Right atrium auricular region (tissue), 2 donors: ENCODE results near the gene WFDC9. TPM values are rescaled to one million over a fixed set of nuclear protein-coding genes. Genes with fewer than 3 reads are reported as not detected.

Experiments used
- DNase-seq: peaks from one replicate; pipeline ENCODE4 v3.0.0-alpha.2; 2019; ENCODE audit warnings: low spot score
- H3K27ac ChIP-seq, 2 donors: fragments of 200-600 bp; sonication (generic); 1 replicate in 1 of 2; 2 replicates in 1 of 2; pipeline ENCODE4 v1.5.1; 2016 to 2019
- H3K27me3 ChIP-seq, 2 donors: fragments of 200-600 bp; sonication (generic); one replicate each; pipeline versions ENCODE4 v1.5.1 to v1.6.0; 2017 to 2019
- H3K36me3 ChIP-seq: fragments of 200-600 bp; sonication (generic); one replicate; pipeline ENCODE4 v1.5.1; 2016
- H3K4me1 ChIP-seq, 2 donors: fragments of 200-600 bp; sonication (generic); one replicate each; pipeline versions ENCODE4 v1.5.1 to v1.6.0; 2017 to 2019
- H3K4me3 ChIP-seq, 2 donors: fragments of 200-600 bp; sonication (generic); 1 replicate in 1 of 2; 2 replicates in 1 of 2; pipeline ENCODE4 v1.5.1; 2017 to 2019; ENCODE audit warnings: mild to moderate bottlenecking in 1 of 2, moderate library complexity in 1 of 2
- H3K9me3 ChIP-seq, 2 donors: fragments of 200-600 bp; sonication (generic); one replicate each; pipeline ENCODE4 v1.5.1; 2019
- CTCF ChIP-seq, 2 donors: fragments of 200-600 bp; sonication (generic); IDR thresholded peaks; one replicate each; pipeline ENCODE4 v1.5.1; 2019; ENCODE audit warnings: antibody characterized with exemption in 2 of 2
- total RNA-seq, 2 donors: library from RNA; depleted of rRNA; stranded (reverse); fragments of >200 nt; gene quantifications; one replicate each; pipeline ENCODE4 v1.1.0, GENCODE V29; 2016

Gene WFDC9
- total RNA-seq, 2 donors from 2014 or later = not detected

DNA sequence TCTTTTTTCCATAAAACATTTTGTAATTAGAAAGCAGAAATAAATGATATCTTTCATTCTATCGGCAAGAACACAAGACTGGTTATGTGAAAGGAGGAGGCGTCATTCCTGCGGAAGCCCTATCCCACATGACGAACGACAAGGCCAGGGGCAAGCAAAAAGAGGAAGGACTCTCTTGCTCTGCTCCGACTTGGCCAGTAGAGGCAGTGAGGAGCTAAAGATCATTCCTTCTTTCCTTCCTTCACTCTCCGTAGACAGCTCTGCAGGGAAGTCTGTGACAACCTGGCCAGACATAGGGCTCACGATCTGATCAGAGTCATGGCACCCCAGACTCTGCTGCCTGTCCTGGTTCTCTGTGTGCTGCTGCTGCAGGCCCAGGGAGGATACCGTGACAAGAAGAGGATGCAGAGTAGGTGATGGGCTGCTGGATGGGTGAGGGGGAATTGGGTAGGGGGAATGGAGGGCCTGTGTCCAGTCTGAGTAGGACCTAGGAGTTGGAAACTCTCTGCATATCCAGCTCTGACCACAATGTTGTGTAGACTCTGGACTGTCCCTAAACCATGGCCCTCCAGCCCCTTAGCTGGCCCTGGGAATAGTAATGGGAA is 1.5 kb downstream of the WFDC9 start, which contains the start of gene WFDC10A:
Gene WFDC10A (plus strand): TSS at position 244 of the 605 bp plus-strand sequence. CDS start 75 bp downstream, at position 319.
- Histone ChIP-seq H3K27me3 (peaks cover 0 to 3% of the 10 kb centered on the region in 2 donors), H3K4me3 (no peak within 1 kb of the TSS), H3K9me3 (no peaks in the 10 kb centered on the region), H3K36me3 (no peaks in the 10 kb centered on the region), H3K27ac (no peak within 1 kb of the TSS), H3K4me1 (no peaks in the 10 kb centered on the region)
- DNase-seq = peak; percentile 66
- TF ChIP-seq CTCF (IDR thresholded peaks at IDR 0.05) = peak in 1 of 2 donors; percentile 53

- TF ChIP-seq CTCF (IDR thresholded peaks at IDR 0.05) = no peak
- Histone ChIP-seq H3K27ac (no peak overlapping the region), H3K9me3 (no peaks in the 10 kb centered on the region), H3K4me1 (no peaks in the 10 kb centered on the region), H3K36me3 (no peaks in the 10 kb centered on the region), H3K27me3 (peaks cover 0 to 3% of the 10 kb centered on the region in 2 donors), H3K4me3 (no peak overlapping the region)
- no peak for DNase-seq
These were observed 4.5 kb downstream of the WFDC9 start for GRCh38 chr20:45626540-45626939.

GRCh38 chr20:45621593-45621992 is 9.5 kb downstream of the WFDC9 start:
- H3K9me3 ChIP-seq = no peaks in the 10 kb centered on the region
- no peaks in the 10 kb centered on the region for H3K27me3 ChIP-seq
- H3K4me3 ChIP-seq = no peak overlapping the region
- TF ChIP-seq CTCF (IDR thresholded peaks at IDR 0.05) = no peak
- DNase-seq = no peak
- no peaks in the 10 kb centered on the region for H3K36me3 ChIP-seq
- H3K4me1 ChIP-seq = no peaks in the 10 kb centered on the region
- H3K27ac ChIP-seq = no peak overlapping the region

DNA sequence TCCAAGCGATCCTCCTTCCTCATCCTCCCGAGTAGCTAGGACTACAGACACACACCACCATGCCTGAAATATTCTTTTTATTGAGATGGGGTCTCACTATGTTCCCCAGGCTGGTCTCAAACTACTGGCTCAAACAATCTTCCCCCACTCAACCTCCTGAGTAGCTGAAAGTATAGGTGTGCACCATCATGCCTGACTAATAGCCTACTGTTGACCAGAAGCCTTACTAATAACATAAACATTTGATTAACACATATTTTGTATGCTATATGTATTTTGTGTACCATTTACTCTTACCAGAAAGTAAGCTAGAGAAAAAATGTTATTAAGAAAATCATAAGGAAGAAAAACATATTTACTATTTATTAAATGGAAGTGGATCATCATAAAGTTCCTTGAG is 13.5 kb downstream of the WFDC9 start:
- DNase-seq = no peak
- no peak for TF ChIP-seq CTCF (IDR thresholded peaks at IDR 0.05)
- H3K27ac ChIP-seq = no peak overlapping the region
- no peaks in the 10 kb centered on the region for H3K27me3 ChIP-seq
- H3K9me3 ChIP-seq = no peaks in the 10 kb centered on the region
- no peaks in the 10 kb centered on the region for H3K36me3 ChIP-seq
- H3K4me3 ChIP-seq = no peak overlapping the region
- H3K4me1 ChIP-seq = no peaks in the 10 kb centered on the region

DNA sequence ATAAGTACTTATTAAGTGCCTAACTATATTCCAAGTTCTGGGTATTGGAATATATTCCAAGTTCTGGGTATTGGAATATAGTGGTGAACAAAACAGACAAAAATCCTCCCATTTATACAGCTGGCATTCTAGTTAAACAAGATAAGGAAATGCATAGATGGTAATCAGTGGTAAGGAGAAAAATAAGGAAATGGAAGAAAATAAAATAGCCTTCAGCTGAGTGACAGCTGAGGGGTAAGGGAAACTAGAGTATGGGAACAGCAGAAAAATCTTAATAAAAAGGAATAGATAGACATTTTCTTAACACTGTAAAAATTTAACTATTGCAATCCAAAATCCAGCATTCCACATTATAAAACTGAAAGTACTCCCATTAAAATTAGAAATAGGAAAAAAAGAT is 18.8 kb downstream of the WFDC9 start:
- Histone ChIP-seq H3K36me3 (no peaks in the 10 kb centered on the region), H3K4me1 (no peaks in the 10 kb centered on the region), H3K27me3 (no peaks in the 10 kb centered on the region), H3K9me3 (peaks cover 0 to 2% of the 10 kb centered on the region in 2 donors), H3K4me3 (no peak overlapping the region), H3K27ac (no peak overlapping the region)
- TF ChIP-seq CTCF (IDR thresholded peaks at IDR 0.05) = no peak
- no peak for DNase-seq

GRCh38 chr20:45611054-45611453 is 20.0 kb downstream of the WFDC9 start:
- TF ChIP-seq CTCF (IDR thresholded peaks at IDR 0.05) = no peak
- Histone ChIP-seq H3K4me3 (no peak overlapping the region), H3K27me3 (no peaks in the 10 kb centered on the region), H3K36me3 (no peaks in the 10 kb centered on the region), H3K4me1 (no peaks in the 10 kb centered on the region), H3K27ac (no peak overlapping the region), H3K9me3 (peaks cover 0 to 12% of the 10 kb centered on the region in 2 donors)
- DNase-seq = no peak
